Fibroblast of lung (primary cell): ENCODE data around the gene UBN2. TPM values are rescaled to one million over a fixed set of nuclear protein-coding genes. Genes with fewer than 3 reads are reported as not detected.

ENCODE experiments used
- DNase-seq, 2 donors: peaks; one replicate each; pipeline versions ENCODE4 v3.0.0 to v3.0.0-alpha.2; 2010; ENCODE audit warnings: low read depth in 2 of 2
- H2AFZ ChIP-seq: 2 replicates; pipeline ENCODE4 v1.5.1; 2012; ENCODE audit warnings: low read length, control low read depth, inconsistent platforms
- H3K27ac ChIP-seq: 2 replicates; pipeline ENCODE4 v1.5.1; 2011; ENCODE audit warnings: low read length, control low read depth; ENCODE audit not compliant: insufficient read depth
- H3K27me3 ChIP-seq: 2 replicates; pipeline ENCODE4 v1.5.1; 2011; ENCODE audit warnings: mild to moderate bottlenecking, low read length; ENCODE audit not compliant: control insufficient read depth, insufficient read depth
- H3K36me3 ChIP-seq: 2 replicates; pipeline ENCODE4 v1.5.1; 2011; ENCODE audit warnings: low read length; ENCODE audit not compliant: control insufficient read depth, insufficient read depth
- H3K4me1 ChIP-seq: 2 replicates; pipeline ENCODE4 v1.5.1; 2011; ENCODE audit warnings: low read length; ENCODE audit not compliant: control insufficient read depth, insufficient read depth; ENCODE audit errors: extremely low read depth
- H3K4me2 ChIP-seq: 2 replicates; pipeline ENCODE4 v1.5.1; 2011; ENCODE audit warnings: low read length, control low read depth; ENCODE audit not compliant: insufficient read depth; ENCODE audit errors: extremely low read depth
- H3K4me3 ChIP-seq, 4 experiments: fragments of 200-600 bp in 1 of 4; sonication (generic) in 1 of 4; replicated peaks in 1 of 4; 2 replicates each; pipeline ENCODE4 v1.5.1; 2011 to 2016; ENCODE audit warnings: low read length in 4 of 4, low read depth in 3 of 4, mild to moderate bottlenecking in 3 of 4, control low read depth in 2 of 4, inconsistent platforms in 1 of 4, mixed read lengths in 1 of 4; ENCODE audit not compliant: insufficient read depth in 1 of 4; ENCODE audit errors: control extremely low read depth in 1 of 4
- H3K79me2 ChIP-seq: 2 replicates; pipeline ENCODE4 v1.5.1; 2012; ENCODE audit warnings: mild to moderate bottlenecking, low read length, inconsistent platforms; ENCODE audit not compliant: control insufficient read depth, insufficient read depth
- H3K9ac ChIP-seq: 2 replicates; pipeline ENCODE4 v1.5.1; 2011; ENCODE audit warnings: mild to moderate bottlenecking, low read length, control low read depth; ENCODE audit not compliant: insufficient read depth
- H3K9me3 ChIP-seq: 2 replicates; pipeline ENCODE4 v1.5.1; 2012; ENCODE audit warnings: low read depth, low read length; ENCODE audit not compliant: control insufficient read depth, insufficient read depth
- H4K20me1 ChIP-seq: 2 replicates; pipeline ENCODE4 v1.5.1; 2011; ENCODE audit warnings: low read length; ENCODE audit not compliant: control insufficient read depth, insufficient read depth; ENCODE audit errors: extremely low read depth
- EZH2 ChIP-seq: IDR thresholded peaks from 2 replicates; pipeline ENCODE4 v1.5.1; 2012; ENCODE audit warnings: low read length, control low read depth, mild to moderate bottlenecking; ENCODE audit errors: missing control alignments
- polyA plus RNA-seq, 2 donors: library from polyadenylated mRNA; depleted of rRNA in 1 of 2; stranded (reverse) in 1 of 2; unstranded in 1 of 2; fragments of >200 nt; gene quantifications; 2 replicates each; pipeline ENCODE4 v1.2.1, GENCODE V29; 2011 to 2012; ENCODE audit warnings: missing spikeins in 1 of 2
- total RNA-seq: library from RNA; depleted of rRNA; stranded (reverse); fragments of >200 nt; gene quantifications from 2 replicates; pipeline ENCODE4 v1.2.1, GENCODE V29; 2014
- TF ChIP-seq, protein P1 (sequence below), 2 donors: IDR thresholded peaks in 1 of 2; conservative IDR thresholded peaks in 1 of 2; 1 replicate in 1 of 2; 2 replicates in 1 of 2; pipeline ENCODE4 v1.5.1; 2011 to 2012; ENCODE audit warnings: low read length in 2 of 2, control low read depth in 1 of 2, inconsistent platforms in 1 of 2, low read depth in 1 of 2, mild to moderate bottlenecking in 1 of 2

Gene UBN2
- total and polyA plus RNA-seq, 2 donors (not counting 1 experiment from before 2014, with no cell fraction given) = 2.2 to 5.9 TPM

DNA sequence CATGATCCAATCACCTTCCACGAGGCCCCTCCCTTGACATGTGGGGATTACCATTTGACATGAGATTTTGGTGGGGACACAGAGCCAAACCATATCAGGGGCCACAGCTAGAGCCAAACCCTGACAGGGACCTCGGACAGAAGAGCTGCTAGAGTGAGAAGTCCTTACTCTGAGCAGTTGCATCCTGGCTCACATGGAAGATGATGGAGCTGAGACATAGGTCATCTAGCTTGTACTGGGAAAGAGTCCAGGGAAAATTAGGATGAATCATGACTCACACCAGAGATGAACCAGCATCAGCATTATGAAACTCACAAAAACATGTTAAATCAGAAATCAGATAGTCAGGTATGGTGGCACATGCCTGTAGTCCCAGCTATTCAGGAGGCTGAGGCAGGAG lies 97.3 kb downstream of the UBN2 start:
- Histone ChIP-seq H3K27me3 (no peaks in the 10 kb centered on the region), H3K4me1 (no peaks in the 10 kb centered on the region), H3K9me3 (no peaks in the 10 kb centered on the region), H3K27ac (no peak overlapping the region), H3K4me2 (no peak overlapping the region), H2AFZ (no peak overlapping the region), H3K9ac (no peak overlapping the region), H3K79me2 (no peaks in the 10 kb centered on the region), H3K36me3 (no peaks in the 10 kb centered on the region), H3K4me3 (no peak overlapping the region), H4K20me1 (no peaks in the 10 kb centered on the region)
- DNase-seq = peak; percentile 70 to 89
- TF ChIP-seq, protein P1, sequence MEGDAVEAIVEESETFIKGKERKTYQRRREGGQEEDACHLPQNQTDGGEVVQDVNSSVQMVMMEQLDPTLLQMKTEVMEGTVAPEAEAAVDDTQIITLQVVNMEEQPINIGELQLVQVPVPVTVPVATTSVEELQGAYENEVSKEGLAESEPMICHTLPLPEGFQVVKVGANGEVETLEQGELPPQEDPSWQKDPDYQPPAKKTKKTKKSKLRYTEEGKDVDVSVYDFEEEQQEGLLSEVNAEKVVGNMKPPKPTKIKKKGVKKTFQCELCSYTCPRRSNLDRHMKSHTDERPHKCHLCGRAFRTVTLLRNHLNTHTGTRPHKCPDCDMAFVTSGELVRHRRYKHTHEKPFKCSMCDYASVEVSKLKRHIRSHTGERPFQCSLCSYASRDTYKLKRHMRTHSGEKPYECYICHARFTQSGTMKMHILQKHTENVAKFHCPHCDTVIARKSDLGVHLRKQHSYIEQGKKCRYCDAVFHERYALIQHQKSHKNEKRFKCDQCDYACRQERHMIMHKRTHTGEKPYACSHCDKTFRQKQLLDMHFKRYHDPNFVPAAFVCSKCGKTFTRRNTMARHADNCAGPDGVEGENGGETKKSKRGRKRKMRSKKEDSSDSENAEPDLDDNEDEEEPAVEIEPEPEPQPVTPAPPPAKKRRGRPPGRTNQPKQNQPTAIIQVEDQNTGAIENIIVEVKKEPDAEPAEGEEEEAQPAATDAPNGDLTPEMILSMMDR (conservative IDR thresholded peaks at IDR 0.05 in 1 of 2, IDR thresholded peaks at IDR 0.05 in 1 of 2; ENCODE audit: low read depth in 1 of 2, low read length in 2 of 2) = no peak
- TF ChIP-seq EZH2 = no peak

DNA sequence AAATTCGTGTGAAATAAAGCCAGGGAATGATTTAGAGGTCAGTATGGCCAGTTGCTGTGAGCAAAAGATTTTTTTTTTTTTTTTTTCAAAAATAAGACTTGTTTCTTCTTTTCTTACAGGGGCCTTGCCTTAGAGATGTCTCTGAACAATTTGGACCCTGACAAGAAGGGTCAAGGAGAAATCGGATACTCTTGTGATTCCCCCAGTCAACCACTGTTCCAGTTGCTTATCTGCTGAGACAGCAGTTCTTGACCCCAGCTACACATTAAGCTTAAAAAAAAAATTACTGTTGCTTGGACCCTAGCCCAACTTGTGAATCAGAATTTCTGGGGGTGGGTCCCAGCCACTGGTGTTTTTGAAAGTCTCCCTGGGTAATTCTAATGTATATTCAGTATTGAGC lies 98.1 kb downstream of the UBN2 start:
- Histone ChIP-seq H3K4me3 (no peak overlapping the region), H2AFZ (no peak overlapping the region), H3K4me2 (no peak overlapping the region), H3K36me3 (no peaks in the 10 kb centered on the region), H3K9ac (no peak overlapping the region), H3K4me1 (no peaks in the 10 kb centered on the region), H4K20me1 (no peaks in the 10 kb centered on the region), H3K27me3 (no peaks in the 10 kb centered on the region), H3K27ac (no peak overlapping the region), H3K79me2 (no peaks in the 10 kb centered on the region), H3K9me3 (no peaks in the 10 kb centered on the region)
- TF ChIP-seq, protein P1 (conservative IDR thresholded peaks at IDR 0.05 in 1 of 2, IDR thresholded peaks at IDR 0.05 in 1 of 2; ENCODE audit: low read depth in 1 of 2, low read length in 2 of 2) = no peak
- TF ChIP-seq EZH2 = no peak
- peak in 1 of 2 donors; percentile 11 for DNase-seq

DNA sequence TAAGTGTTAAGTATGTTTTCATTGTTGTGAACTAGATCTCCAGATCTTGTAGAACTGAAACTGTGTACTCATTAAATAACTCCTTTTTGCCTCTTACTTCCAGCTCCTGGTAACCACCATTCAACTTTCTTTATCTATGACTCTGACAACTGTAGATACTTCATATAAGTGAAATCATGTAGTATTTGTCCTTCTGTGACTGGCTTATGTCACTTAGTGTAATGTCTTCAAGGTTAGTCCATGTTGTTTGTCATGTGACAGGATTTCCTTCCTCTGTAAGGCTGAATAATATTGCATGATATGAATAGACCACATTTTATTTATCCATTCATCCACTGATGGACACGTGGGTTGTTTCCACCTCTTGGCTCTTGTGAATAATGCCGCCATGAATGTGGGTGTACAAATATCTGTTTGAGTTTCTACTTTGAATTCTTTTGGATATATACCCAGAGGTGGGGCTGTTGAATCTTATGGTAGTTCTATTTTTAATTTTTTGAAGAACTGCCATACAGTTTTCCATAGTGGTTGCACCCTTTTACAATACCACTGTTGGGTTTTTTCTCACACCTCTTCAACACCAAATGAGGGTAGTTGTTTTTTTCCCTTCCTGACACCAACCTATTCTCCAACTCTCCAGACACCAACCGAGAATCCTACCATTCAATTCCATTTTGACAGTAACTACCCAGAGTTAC lies 99.4 kb downstream of the UBN2 start:
- Histone ChIP-seq H3K79me2 (no peaks in the 10 kb centered on the region), H3K9ac (no peak overlapping the region), H3K9me3 (no peaks in the 10 kb centered on the region), H3K4me1 (no peaks in the 10 kb centered on the region), H4K20me1 (no peaks in the 10 kb centered on the region), H3K4me2 (no peak overlapping the region), H3K27me3 (no peaks in the 10 kb centered on the region), H3K27ac (no peak overlapping the region), H3K4me3 (no peak overlapping the region), H3K36me3 (no peaks in the 10 kb centered on the region), H2AFZ (no peak overlapping the region)
- no peak for DNase-seq
- TF ChIP-seq EZH2 = no peak
- TF ChIP-seq, protein P1 (conservative IDR thresholded peaks at IDR 0.05 in 1 of 2, IDR thresholded peaks at IDR 0.05 in 1 of 2; ENCODE audit: low read depth in 1 of 2, low read length in 2 of 2) = no peak
